Measurements from ENCODE around the gene LYRM4. TPM values are rescaled to one million over a fixed set of nuclear protein-coding genes. Genes with fewer than 3 reads are reported as not detected.

LYRM4 gene
- polyA plus RNA-seq, 1 donor (not counting 4 experiments of a cell fraction or from before 2014, with no cell fraction given), result 41.1 TPM

- no peaks in the 10 kb centered on the region for H3K27me3 ChIP-seq (ENCODE audit: control insufficient read depth, extremely low read depth, insufficient read depth, low read length)
- peak overlapping the region; percentile 78 for H3K4me2 ChIP-seq (ENCODE audit: control insufficient read depth, extremely low read depth, insufficient read depth, low read depth, low read length)
- peak overlapping the region; percentile 64 for H2AFZ ChIP-seq (ENCODE audit: control insufficient read depth, low read length)
- H3K79me2 ChIP-seq (ENCODE audit: control insufficient read depth, insufficient read depth, low read length), result no peaks in the 10 kb centered on the region
- H4K20me1 ChIP-seq (ENCODE audit: control insufficient read depth, extremely low read depth, insufficient read depth, low read length), result no peaks in the 10 kb centered on the region
- peaks cover 15% of the 10 kb centered on the region for H3K4me1 ChIP-seq (ENCODE audit: control insufficient read depth, extremely low read depth, insufficient read depth, low read length)
- no peaks in the 10 kb centered on the region for H3K9me3 ChIP-seq (ENCODE audit: control insufficient read depth, low read depth, low read length)
- peak overlapping the region; percentile 57 for H3K9ac ChIP-seq (ENCODE audit: control insufficient read depth, extremely low read depth, insufficient read depth, low read length)
- no peaks in the 10 kb centered on the region for H3K9me1 ChIP-seq (ENCODE audit: control insufficient read depth, extremely low read depth, insufficient read depth, low read length)
- peak overlapping the region in 1 of 3 experiments; percentile 49 for H3K4me3 ChIP-seq (ENCODE audit: control insufficient read depth in 2 of 3, extremely low read depth in 1 of 3, insufficient read depth in 2 of 3, low read depth in 1 of 3, low read length in 3 of 3)
- no peaks in the 10 kb centered on the region for H3K36me3 ChIP-seq (ENCODE audit: control insufficient read depth in 2 of 2, extremely low read depth in 1 of 2, insufficient read depth in 2 of 2, low read length in 2 of 2)
- FAIRE-seq (peak; percentile 93), DNase-seq (ENCODE audit: low read depth, low spot score) (peak; percentile 44)
- no peak for TF ChIP-seq CTCF (optimal IDR thresholded peaks at IDR 0.05 in 1 of 3, IDR thresholded peaks at IDR 0.05 in 1 of 3, conservative IDR thresholded peaks at IDR 0.05 in 1 of 3; ENCODE audit: extremely low read depth in 1 of 3, insufficient read depth in 2 of 3, low read length in 3 of 3)
- no peak for TF ChIP-seq EZH2 (IDR thresholded peaks at IDR 0.05; ENCODE audit: low read length)
- H3K27ac ChIP-seq (ENCODE audit: control insufficient read depth, insufficient read depth, low read length), result peak overlapping the region; percentile 76
- dilution Hi-C loops (cut with MboI; ENCODE audit: extremely low pct_ligation_motif_present, low sequenced_read_pairs), result no loop called here
Observed at GRCh38 chr6:5151955-5152401, 108.8 kb downstream of the LYRM4 start.

GRCh38 chr6:5151360-5151954, 109.3 kb downstream of the LYRM4 start:
- no peak for TF ChIP-seq EZH2 (IDR thresholded peaks at IDR 0.05; ENCODE audit: low read length)
- TF ChIP-seq CTCF (optimal IDR thresholded peaks at IDR 0.05 in 1 of 3, IDR thresholded peaks at IDR 0.05 in 1 of 3, conservative IDR thresholded peaks at IDR 0.05 in 1 of 3; ENCODE audit: extremely low read depth in 1 of 3, insufficient read depth in 2 of 3, low read length in 3 of 3), result no peak
- no peak for FAIRE-seq
- Histone ChIP-seq H3K4me2 (ENCODE audit: control insufficient read depth, extremely low read depth, insufficient read depth, low read depth, low read length) (peak overlapping the region; percentile 78), H2AFZ (ENCODE audit: control insufficient read depth, low read length) (peak overlapping the region; percentile 76), H3K27me3 (ENCODE audit: control insufficient read depth, extremely low read depth, insufficient read depth, low read length) (no peaks in the 10 kb centered on the region), H3K4me1 (ENCODE audit: control insufficient read depth, extremely low read depth, insufficient read depth, low read length) (peaks cover 15% of the 10 kb centered on the region), H3K27ac (ENCODE audit: control insufficient read depth, insufficient read depth, low read length) (peak overlapping the region; percentile 76), H3K4me3 (ENCODE audit: control insufficient read depth in 2 of 3, extremely low read depth in 1 of 3, insufficient read depth in 2 of 3, low read depth in 1 of 3, low read length in 3 of 3) (no peak overlapping the region), H3K9me1 (ENCODE audit: control insufficient read depth, extremely low read depth, insufficient read depth, low read length) (no peaks in the 10 kb centered on the region), H3K9me3 (ENCODE audit: control insufficient read depth, low read depth, low read length) (no peaks in the 10 kb centered on the region), H4K20me1 (ENCODE audit: control insufficient read depth, extremely low read depth, insufficient read depth, low read length) (no peaks in the 10 kb centered on the region), H3K79me2 (ENCODE audit: control insufficient read depth, insufficient read depth, low read length) (no peaks in the 10 kb centered on the region), H3K9ac (ENCODE audit: control insufficient read depth, extremely low read depth, insufficient read depth, low read length) (peak overlapping the region; percentile 57), H3K36me3 (ENCODE audit: control insufficient read depth in 2 of 2, extremely low read depth in 1 of 2, insufficient read depth in 2 of 2, low read length in 2 of 2) (no peaks in the 10 kb centered on the region)
- dilution Hi-C loops (cut with MboI; ENCODE audit: extremely low pct_ligation_motif_present, low sequenced_read_pairs), result no loop called here
- no peak for DNase-seq (ENCODE audit: low read depth, low spot score)
